Measurements from ENCODE around the gene ODR4.
"Not testable (repeated sequence)": the region's sequence is repeated elsewhere in the genome, so short reads cannot be mapped to it uniquely, and the experiment has no call there.

Gene ODR4

DNA sequence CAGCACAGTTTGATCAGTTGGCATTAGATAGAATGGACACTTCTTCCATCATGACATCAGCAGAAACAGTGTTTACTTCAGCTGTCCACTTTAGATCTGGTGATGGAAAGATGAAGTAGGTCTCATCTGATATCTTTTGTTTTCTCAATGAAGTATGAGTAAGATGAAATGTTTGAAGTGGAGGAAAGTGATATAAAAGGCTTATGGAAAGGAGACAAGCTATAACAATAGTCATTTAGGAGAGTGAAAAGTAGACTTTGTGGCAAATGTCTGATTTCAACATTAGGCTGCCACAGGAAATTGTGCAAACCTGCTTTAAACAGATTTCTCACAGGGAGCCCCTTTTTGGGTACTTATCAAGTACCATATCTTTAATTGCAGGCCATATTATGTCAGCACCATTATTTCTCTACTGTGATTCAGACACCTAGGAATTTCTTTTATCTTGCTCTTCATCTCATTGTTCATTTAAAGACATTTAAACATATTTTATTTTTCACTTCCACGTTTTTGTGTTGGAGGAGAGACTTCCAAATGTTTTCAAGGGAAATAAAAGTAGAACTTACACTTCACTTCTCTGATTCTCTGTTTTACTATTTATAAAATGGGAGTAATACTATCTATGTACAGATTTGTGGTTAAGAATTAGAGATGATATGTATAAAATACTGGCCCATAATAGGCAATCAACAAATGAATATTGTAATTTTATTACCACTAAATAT is 67.2 kb downstream of the ODR4 start:
- no peak overlapping the region for H3K4me3 ChIP-seq (replicated peaks in 1 of 2; ENCODE audit: low read depth in 2 of 2, low read length in 2 of 2)
- DNase-seq (ENCODE audit: low read depth in 2 of 2), result peak; percentile 58 to 67
- TF ChIP-seq, protein P1, sequence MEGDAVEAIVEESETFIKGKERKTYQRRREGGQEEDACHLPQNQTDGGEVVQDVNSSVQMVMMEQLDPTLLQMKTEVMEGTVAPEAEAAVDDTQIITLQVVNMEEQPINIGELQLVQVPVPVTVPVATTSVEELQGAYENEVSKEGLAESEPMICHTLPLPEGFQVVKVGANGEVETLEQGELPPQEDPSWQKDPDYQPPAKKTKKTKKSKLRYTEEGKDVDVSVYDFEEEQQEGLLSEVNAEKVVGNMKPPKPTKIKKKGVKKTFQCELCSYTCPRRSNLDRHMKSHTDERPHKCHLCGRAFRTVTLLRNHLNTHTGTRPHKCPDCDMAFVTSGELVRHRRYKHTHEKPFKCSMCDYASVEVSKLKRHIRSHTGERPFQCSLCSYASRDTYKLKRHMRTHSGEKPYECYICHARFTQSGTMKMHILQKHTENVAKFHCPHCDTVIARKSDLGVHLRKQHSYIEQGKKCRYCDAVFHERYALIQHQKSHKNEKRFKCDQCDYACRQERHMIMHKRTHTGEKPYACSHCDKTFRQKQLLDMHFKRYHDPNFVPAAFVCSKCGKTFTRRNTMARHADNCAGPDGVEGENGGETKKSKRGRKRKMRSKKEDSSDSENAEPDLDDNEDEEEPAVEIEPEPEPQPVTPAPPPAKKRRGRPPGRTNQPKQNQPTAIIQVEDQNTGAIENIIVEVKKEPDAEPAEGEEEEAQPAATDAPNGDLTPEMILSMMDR (IDR thresholded peaks at IDR 0.05; ENCODE audit: low read depth, low read length), result no peak

DNA sequence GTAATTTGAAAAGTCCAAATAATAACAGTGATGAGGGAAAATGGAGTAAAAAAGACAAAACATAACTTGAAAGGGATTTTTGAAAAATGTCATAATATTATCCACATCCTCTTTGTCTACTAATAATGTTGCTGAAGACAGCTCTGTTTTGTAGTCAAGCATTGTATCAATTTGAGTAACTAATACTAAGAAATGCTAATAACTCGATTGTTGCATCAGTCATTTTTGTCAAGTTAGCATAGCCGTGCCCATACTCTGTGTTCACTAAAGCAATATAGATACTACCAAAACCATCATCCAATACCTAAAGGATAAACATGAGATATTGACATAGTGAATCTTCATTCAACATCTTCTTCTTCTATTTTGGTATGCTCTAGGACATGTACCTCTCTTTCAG is 68.0 kb downstream of the ODR4 start:
- H3K4me3 ChIP-seq (replicated peaks in 1 of 2; ENCODE audit: low read depth in 2 of 2, low read length in 2 of 2), result no peak overlapping the region
- DNase-seq (ENCODE audit: low read depth in 2 of 2), result no peak
- TF ChIP-seq, protein P1 (IDR thresholded peaks at IDR 0.05; ENCODE audit: low read depth, low read length), result no peak

DNA sequence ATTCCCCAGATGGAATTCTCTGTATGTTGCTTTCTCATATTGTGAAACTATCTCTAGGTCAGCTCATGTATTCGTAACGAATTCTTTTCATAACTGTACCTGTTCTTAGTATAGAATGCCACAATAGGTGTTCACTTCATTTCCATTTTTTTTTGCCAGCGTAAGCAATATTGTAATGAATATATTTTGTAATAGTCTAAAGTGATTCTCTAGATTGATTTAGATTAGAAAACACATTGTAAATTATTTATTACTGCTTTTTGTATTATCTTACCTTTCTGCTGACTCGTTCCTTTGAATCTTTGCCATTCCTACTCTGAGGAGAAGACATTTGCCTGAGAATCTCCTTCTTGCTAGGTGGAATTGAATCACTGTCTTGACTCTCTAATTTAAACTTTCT is 70.5 kb downstream of the ODR4 start:
- TF ChIP-seq, protein P1 (IDR thresholded peaks at IDR 0.05; ENCODE audit: low read depth, low read length), result no peak
- no peak overlapping the region for H3K4me3 ChIP-seq (replicated peaks in 1 of 2; ENCODE audit: low read depth in 2 of 2, low read length in 2 of 2)
- DNase-seq (ENCODE audit: low read depth in 2 of 2), result no peak

DNA sequence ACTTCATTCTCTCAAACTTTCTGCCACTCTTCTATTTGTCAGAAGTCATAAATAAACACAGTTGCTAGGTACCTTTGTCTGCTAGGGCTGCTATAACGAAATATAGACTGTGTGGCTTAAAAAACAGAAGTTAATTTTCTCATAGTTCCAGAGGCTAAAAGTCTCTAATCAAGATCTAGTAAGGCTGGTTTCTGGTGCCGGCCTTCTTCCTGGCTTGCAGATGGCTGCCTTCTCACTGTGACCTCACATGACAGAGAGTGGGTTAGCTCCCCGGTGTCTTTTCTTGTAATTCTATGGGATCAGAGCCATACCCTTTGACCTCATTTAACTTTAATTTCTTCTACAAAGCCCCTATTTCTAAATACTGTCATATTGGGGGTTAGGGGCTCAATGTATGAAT is 79.3 kb downstream of the ODR4 start:
- DNase-seq (ENCODE audit: low read depth in 2 of 2), result no peak
- H3K4me3 ChIP-seq (replicated peaks in 1 of 2; ENCODE audit: low read depth in 2 of 2, low read length in 2 of 2), result no peak overlapping the region
- TF ChIP-seq, protein P1 (IDR thresholded peaks at IDR 0.05; ENCODE audit: low read depth, low read length), result no peak

DNA sequence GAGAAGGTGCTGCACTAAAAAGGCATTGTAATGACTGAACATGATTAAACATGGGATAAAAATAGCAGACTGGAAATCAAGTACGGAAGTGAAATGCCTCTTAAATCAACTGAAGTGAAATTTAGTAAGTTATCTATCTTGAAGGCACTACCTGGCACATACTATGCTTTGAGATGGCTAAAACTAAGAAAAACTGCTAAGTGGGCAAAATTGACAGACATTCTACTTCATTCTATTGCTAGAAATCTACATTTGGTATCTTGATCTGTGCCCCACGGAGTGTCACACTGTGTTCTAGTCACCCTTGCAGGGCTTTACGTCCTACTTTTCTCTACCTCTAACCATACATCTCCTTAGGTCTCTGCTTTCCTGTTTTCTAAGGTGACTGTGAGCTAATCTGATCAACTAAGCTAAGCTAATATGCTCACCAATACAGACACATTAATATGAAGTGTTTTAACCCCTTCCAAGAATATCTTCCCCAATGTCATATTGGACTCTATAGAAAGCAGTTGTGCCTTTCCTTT is 81.2 kb downstream of the ODR4 start:
- TF ChIP-seq, protein P1 (IDR thresholded peaks at IDR 0.05; ENCODE audit: low read depth, low read length), result no peak
- no peak for DNase-seq (ENCODE audit: low read depth in 2 of 2)
- H3K4me3 ChIP-seq (replicated peaks in 1 of 2; ENCODE audit: low read depth in 2 of 2, low read length in 2 of 2), result no peak overlapping the region

DNA sequence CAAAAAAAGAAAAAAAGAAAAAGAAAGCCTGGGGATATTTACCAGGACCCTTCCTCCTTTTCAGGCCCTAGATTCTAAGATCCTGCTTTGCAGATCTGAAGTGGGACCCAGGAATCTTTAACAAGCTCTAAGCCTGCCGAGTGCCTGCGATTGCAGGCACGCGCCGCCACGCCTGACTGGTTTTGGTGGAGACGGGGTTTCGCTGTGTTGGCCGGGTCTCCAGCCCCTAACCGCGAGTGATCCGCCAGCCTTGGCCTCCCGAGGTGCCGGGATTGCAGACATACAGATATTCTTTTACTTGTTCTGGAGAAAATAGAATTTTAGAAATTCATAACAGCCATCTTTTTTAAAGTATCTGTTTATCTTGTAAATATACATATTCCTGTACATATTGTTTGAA is 83.5 kb downstream of the ODR4 start:
- H3K4me3 ChIP-seq (replicated peaks in 1 of 2; ENCODE audit: low read depth in 2 of 2, low read length in 2 of 2); DNase-seq (ENCODE audit: low read depth in 2 of 2): not testable (repeated sequence)

DNA sequence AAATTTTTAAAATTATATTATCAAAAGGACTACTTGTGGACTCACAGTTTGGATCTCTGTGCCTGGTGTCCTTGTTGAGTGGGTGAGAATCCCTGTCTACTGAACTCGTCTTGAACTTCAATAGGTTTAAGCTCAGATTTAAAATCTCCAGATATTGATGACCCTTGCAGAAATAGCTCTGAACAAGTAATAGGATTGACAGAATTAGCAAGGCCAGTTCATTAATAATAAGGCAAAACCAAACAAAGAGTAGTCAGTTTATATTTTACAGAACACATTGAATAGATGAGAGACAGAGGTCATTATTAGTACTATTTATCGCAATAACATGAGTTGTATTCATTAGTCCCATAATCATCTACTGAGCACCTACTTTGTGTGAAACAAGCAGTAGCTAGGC is 85.4 kb downstream of the ODR4 start, which contains the start of gene PDC:
Gene PDC, minus strand, starts transcription at position 101 of the 400 bp plus-strand sequence. CDS start 11,655 bp downstream, outside the sequence.
- no peak for DNase-seq (ENCODE audit: low read depth in 2 of 2)

More for the DNA sequence above, 85.4 kb downstream of the ODR4 start, which contains the start of gene PDC:
- TF ChIP-seq, protein P1 (IDR thresholded peaks at IDR 0.05; ENCODE audit: low read depth, low read length), result no peak
- no peak within 1 kb of the TSS for H3K4me3 ChIP-seq (replicated peaks in 1 of 2; ENCODE audit: low read depth in 2 of 2, low read length in 2 of 2)
